GM12864 (cell line): ENCODE measurements around the gene ZNF727.
"Not testable (repeated sequence)": the region's sequence is repeated elsewhere in the genome, so short reads cannot be mapped to it uniquely, and the experiment has no call there.

Experiments
- DNase-seq: peaks from one replicate; pipeline ENCODE4 v3.0.0-alpha.2; 2011; ENCODE audit warnings: low read depth
- H3K4me3 ChIP-seq: 2 replicates; pipeline ENCODE4 v1.5.1; 2011; ENCODE audit warnings: mild to moderate bottlenecking, low read depth, low read length, control low read depth
- TF ChIP-seq, protein P1 (sequence below): IDR thresholded peaks from 2 replicates; pipeline ENCODE4 v1.5.1; 2011; ENCODE audit warnings: low read depth, mild to moderate bottlenecking, moderate library complexity, low read length, control low read depth, inconsistent platforms; ENCODE audit errors: missing control alignments

Gene ZNF727

GRCh38 chr7:64045301-64046040 is at the start of gene ZNF727:
ZNF727 (plus strand) TSS chr7:64045434; CDS start chr7:64045622, 188 bp downstream.
- H3K4me3 ChIP-seq = no peak within 1 kb of the TSS
- TF ChIP-seq, protein P1, sequence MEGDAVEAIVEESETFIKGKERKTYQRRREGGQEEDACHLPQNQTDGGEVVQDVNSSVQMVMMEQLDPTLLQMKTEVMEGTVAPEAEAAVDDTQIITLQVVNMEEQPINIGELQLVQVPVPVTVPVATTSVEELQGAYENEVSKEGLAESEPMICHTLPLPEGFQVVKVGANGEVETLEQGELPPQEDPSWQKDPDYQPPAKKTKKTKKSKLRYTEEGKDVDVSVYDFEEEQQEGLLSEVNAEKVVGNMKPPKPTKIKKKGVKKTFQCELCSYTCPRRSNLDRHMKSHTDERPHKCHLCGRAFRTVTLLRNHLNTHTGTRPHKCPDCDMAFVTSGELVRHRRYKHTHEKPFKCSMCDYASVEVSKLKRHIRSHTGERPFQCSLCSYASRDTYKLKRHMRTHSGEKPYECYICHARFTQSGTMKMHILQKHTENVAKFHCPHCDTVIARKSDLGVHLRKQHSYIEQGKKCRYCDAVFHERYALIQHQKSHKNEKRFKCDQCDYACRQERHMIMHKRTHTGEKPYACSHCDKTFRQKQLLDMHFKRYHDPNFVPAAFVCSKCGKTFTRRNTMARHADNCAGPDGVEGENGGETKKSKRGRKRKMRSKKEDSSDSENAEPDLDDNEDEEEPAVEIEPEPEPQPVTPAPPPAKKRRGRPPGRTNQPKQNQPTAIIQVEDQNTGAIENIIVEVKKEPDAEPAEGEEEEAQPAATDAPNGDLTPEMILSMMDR = no peak
- no peak for DNase-seq

DNA sequence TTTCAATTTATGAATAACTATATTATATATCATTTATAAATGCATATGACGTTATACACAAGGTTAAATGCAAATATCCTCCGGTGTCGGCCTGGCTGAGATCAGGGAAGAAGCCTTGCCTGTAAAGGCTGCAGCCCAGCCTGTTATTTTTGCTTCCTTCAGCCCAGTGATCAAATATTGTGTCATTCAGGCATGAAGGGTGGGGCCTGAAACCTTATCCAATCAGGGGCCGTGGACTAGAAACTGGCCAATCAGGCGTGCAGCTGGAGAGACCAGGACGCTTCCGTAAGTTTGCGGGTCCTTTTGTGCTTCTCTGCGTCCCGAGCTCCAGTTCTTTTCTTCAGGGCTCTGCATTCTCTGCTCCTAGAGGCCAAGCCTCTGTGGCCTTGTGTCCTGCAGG is 46.7 kb upstream of the ZNF727 start, which contains the start of gene ZNF722:
Gene ZNF722, plus strand, starts transcription at position 301 of the 400 bp plus-strand sequence. CDS start 113 bp downstream, outside the sequence.
- H3K4me3 ChIP-seq = no peak within 1 kb of the TSS
- no peak for DNase-seq

GRCh38 chr7:64015496-64015895 is 29.7 kb upstream of the ZNF727 start:
- not testable (repeated sequence) for DNase-seq, H3K4me3 ChIP-seq

More for the DNA sequence above, 46.7 kb upstream of the ZNF727 start, which contains the start of gene ZNF722:
- TF ChIP-seq, protein P1 = no peak

GRCh38 chr7:64035388-64035787 is 9.8 kb upstream of the ZNF727 start:
- DNase-seq = no peak
- no peak overlapping the region for H3K4me3 ChIP-seq
- TF ChIP-seq, protein P1 = no peak

- TF ChIP-seq, protein P1 = no peak
- no peak overlapping the region for H3K4me3 ChIP-seq
- no peak for DNase-seq
Observed at GRCh38 chr7:64037095-64037494, 8.1 kb upstream of the ZNF727 start.

DNA sequence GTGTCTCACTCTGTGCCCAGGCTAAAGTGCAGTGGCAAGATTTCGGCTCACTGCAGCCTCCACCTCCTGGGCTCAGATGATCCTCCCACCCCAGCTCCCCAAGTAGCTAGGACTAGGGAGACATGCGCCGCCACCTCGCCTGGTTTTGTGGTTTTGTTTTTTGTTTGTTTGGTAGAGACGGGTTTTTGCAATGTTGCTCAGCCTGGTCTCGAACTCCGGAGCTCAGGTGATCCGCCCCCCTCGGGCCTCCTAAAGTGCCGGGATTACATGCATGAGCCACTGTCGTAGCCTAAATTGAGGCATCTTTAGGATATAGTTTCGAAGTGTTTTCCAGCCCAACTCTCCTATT is 781 bp downstream of the ZNF727 start:
- TF ChIP-seq, protein P1 = no peak

DNA sequence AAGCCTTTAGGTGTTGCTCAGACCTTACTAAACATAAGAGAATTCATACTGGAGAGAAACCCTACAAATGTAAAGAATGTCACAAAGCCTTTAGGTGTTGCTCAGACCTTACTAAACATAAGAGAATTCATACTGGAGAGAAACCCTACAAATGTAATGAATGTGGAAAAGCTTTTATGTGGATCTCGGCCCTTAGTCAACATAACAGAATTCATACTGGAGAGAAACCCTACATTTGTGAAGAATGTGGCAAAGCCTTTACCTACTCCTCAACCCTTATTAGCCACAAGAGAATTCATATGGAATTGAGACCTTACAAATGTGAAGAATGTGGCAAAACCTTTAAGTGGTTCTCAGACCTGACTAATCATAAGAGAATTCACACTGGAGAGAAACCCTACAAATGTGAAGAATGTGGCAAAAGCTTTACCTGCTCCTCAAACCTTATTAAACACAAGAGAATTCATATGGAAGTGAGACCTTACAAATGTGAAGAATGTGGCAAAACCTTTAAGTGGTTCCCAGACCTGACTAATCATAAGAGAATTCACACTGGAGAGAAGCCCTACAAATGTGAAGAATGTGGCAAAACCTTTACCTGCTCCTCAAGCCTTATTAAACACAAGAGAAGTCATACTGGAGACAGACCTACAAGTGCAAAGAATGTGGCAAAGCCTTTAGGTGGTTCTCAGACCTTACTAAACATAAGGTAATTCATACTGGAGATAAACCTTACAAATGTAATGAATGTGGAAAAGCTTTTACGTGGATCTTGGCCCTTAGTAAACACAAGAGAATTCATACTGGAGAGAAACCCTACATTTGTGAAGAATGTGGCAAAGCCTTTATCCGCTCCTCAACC is 32.8 kb downstream of the ZNF727 start:
- H3K4me3 ChIP-seq, DNase-seq: not testable (repeated sequence)

More for the DNA sequence above, 781 bp downstream of the ZNF727 start:
- no peak for DNase-seq
- H3K4me3 ChIP-seq = no peak overlapping the region
